SK-N-MC (cell line): Measurements from ENCODE around the gene PCSK5.

Experiments used
- DNase-seq: peaks from one replicate; pipeline ENCODE4 v3.0.0-alpha.2; 2011; ENCODE audit warnings: low read depth, low spot score
- H3K27ac ChIP-seq: fragments of 200-600 bp; sonication (generic); 2 replicates; pipeline ENCODE4 v1.5.1; 2016; ENCODE audit warnings: mixed run types
- H3K36me3 ChIP-seq: fragments of 200-600 bp; sonication (generic); 2 replicates; pipeline ENCODE4 v1.6.1; 2017; ENCODE audit warnings: antibody characterized with exemption, low read length, mixed read lengths; ENCODE audit not compliant: insufficient read depth
- H3K4me3 ChIP-seq: fragments of 200-600 bp; sonication (generic); 2 replicates; pipeline ENCODE4 v1.5.1; 2016
- H3K9ac ChIP-seq: fragments of 200-600 bp; sonication (generic); 2 replicates; pipeline ENCODE4 v1.8.0; 2017; ENCODE audit warnings: mixed run types, mixed read lengths; ENCODE audit not compliant: insufficient read length
- H3K9me3 ChIP-seq: fragments of 200-600 bp; sonication (generic); 2 replicates; pipeline ENCODE4 v1.6.1; 2017; ENCODE audit warnings: low read depth, mild to moderate bottlenecking, antibody characterized with exemption, low read length, moderate library complexity, mixed read lengths
- EZH2 ChIP-seq: fragments of 200-600 bp; sonication (generic); IDR thresholded peaks from one replicate; pipeline ENCODE4 v1.6.1; 2017; ENCODE audit warnings: antibody characterized with exemption
- FOXP2 ChIP-seq: optimal IDR thresholded peaks from 2 replicates; pipeline ENCODE3; 2011; ENCODE audit warnings: mild to moderate bottlenecking, moderate library complexity; ENCODE audit not compliant: insufficient read depth; ENCODE audit errors: extremely low read length, control extremely low read depth
- POLR2AphosphoS5 ChIP-seq: IDR thresholded peaks from 2 replicates; pipeline ENCODE4 v1.6.1; 2012; ENCODE audit warnings: mild to moderate bottlenecking, low read depth, low read length, borderline replicate concordance

PCSK5 gene

GRCh38 chr9:76162751-76163500 lies 272.5 kb downstream of the PCSK5 start:
- TF ChIP-seq EZH2 (no peak), FOXP2 (no peak), POLR2AphosphoS5 (no peak)
- Histone ChIP-seq H3K27ac (no peak overlapping the region), H3K9ac (no peak overlapping the region), H3K9me3 (no peaks in the 10 kb centered on the region), H3K36me3 (no peaks in the 10 kb centered on the region; the same call in 1 of the 2 replicates), H3K4me3 (no peak overlapping the region)
- DNase-seq, result no peak

GRCh38 chr9:76166526-76166925 lies 276.1 kb downstream of the PCSK5 start:
- peaks cover 7% of the 10 kb centered on the region; the same call in 1 of the 2 replicates for H3K36me3 ChIP-seq
- no peak overlapping the region for H3K27ac ChIP-seq
- H3K9me3 ChIP-seq, result no peaks in the 10 kb centered on the region
- TF ChIP-seq FOXP2 (no peak), POLR2AphosphoS5 (no peak), EZH2 (no peak)
- DNase-seq, result no peak
- no peak overlapping the region for H3K9ac ChIP-seq
- H3K4me3 ChIP-seq, result no peak overlapping the region

- TF ChIP-seq FOXP2 (no peak), POLR2AphosphoS5 (no peak), EZH2 (no peak)
- H3K36me3 ChIP-seq, result no peaks in the 10 kb centered on the region
- H3K27ac ChIP-seq, result peak overlapping the region; percentile 52
- no peak overlapping the region for H3K4me3 ChIP-seq
- no peak overlapping the region for H3K9ac ChIP-seq
- DNase-seq, result no peak
- no peaks in the 10 kb centered on the region for H3K9me3 ChIP-seq
Observed at GRCh38 chr9:76176171-76176570, 285.7 kb downstream of the PCSK5 start.

- H3K9me3 ChIP-seq, result no peaks in the 10 kb centered on the region
- H3K4me3 ChIP-seq, result no peak overlapping the region
- TF ChIP-seq EZH2, result no peak
- TF ChIP-seq POLR2AphosphoS5, result no peak
- TF ChIP-seq FOXP2, result no peak
- H3K36me3 ChIP-seq, result no peaks in the 10 kb centered on the region
- H3K9ac ChIP-seq, result no peak overlapping the region
- no peak for DNase-seq
- no peak overlapping the region for H3K27ac ChIP-seq
Observed at GRCh38 chr9:76177931-76178330, 287.5 kb downstream of the PCSK5 start.

GRCh38 chr9:76180541-76180940 lies 290.1 kb downstream of the PCSK5 start:
- H3K27ac ChIP-seq, result no peak overlapping the region
- TF ChIP-seq FOXP2 (no peak), EZH2 (no peak), POLR2AphosphoS5 (no peak)
- no peak overlapping the region for H3K9ac ChIP-seq
- H3K36me3 ChIP-seq, result no peaks in the 10 kb centered on the region
- no peaks in the 10 kb centered on the region for H3K9me3 ChIP-seq
- H3K4me3 ChIP-seq, result no peak overlapping the region
- no peak for DNase-seq

GRCh38 chr9:76181020-76181641 lies 290.7 kb downstream of the PCSK5 start:
- Histone ChIP-seq H3K9ac (no peak overlapping the region), H3K36me3 (no peaks in the 10 kb centered on the region), H3K4me3 (no peak overlapping the region), H3K27ac (no peak overlapping the region), H3K9me3 (no peaks in the 10 kb centered on the region)
- TF ChIP-seq EZH2, result no peak
- no peak for TF ChIP-seq POLR2AphosphoS5
- no peak for TF ChIP-seq FOXP2
- DNase-seq, result no peak

GRCh38 chr9:76181781-76182180 lies 291.3 kb downstream of the PCSK5 start:
- no peak overlapping the region for H3K4me3 ChIP-seq
- no peak for DNase-seq
- no peak overlapping the region for H3K9ac ChIP-seq
- TF ChIP-seq EZH2, result no peak
- no peak for TF ChIP-seq POLR2AphosphoS5
- TF ChIP-seq FOXP2, result no peak
- H3K36me3 ChIP-seq, result no peaks in the 10 kb centered on the region
- no peak overlapping the region for H3K27ac ChIP-seq
- no peaks in the 10 kb centered on the region for H3K9me3 ChIP-seq

GRCh38 chr9:76185432-76185831 lies 295.0 kb downstream of the PCSK5 start:
- TF ChIP-seq FOXP2, result no peak
- no peak for TF ChIP-seq EZH2
- no peak for TF ChIP-seq POLR2AphosphoS5
- Histone ChIP-seq H3K4me3 (no peak overlapping the region), H3K36me3 (no peaks in the 10 kb centered on the region), H3K9ac (no peak overlapping the region), H3K9me3 (no peaks in the 10 kb centered on the region), H3K27ac (no peak overlapping the region)
- DNase-seq, result no peak
